A549 (cell line): ENCODE data around the gene SEMA3C. TPM values are rescaled to one million over a fixed set of nuclear protein-coding genes. Genes with fewer than 3 reads are reported as not detected.

Source experiments
- ATAC-seq, 2 experiments: fragments of 200-7000 bp in 1 of 2; fragments of >200 bp in 1 of 2; cut with Nextera tagmentation in 1 of 2; cut with Tn5 transposase in 1 of 2; 3 replicates each; pipeline versions ENCODE4 v1.8.0 to v1.9.1; 2018 to 2020; ENCODE audit warnings: mild to moderate bottlenecking in 1 of 2, moderate library complexity in 1 of 2
- CTCF ChIA-PET: fragments of 300-600 bp; sonication (Branson Sonifier 250); formaldehyde crosslinking; extraction: SDS; loops from one replicate; lab custom pipeline; 2021; ENCODE audit warnings: antibody characterized with exemption, inconsistent platforms; lab: Yijun Ruan, JAX
- POLR2A ChIA-PET: fragments of 350-600 bp; formaldehyde crosslinking; extraction: SDS; loops from one replicate; lab custom pipeline; 2021; ENCODE audit warnings: antibody characterized with exemption, inconsistent platforms; lab: Yijun Ruan, JAX
- DNase-seq, 2 experiments: peaks; one replicate each; pipeline versions ENCODE4 v3.0.0 to v3.0.0-alpha.2; 2011 to 2016; ENCODE audit warnings: low read depth in 1 of 2, low spot score in 1 of 2
- FAIRE-seq: peaks from 2 replicates; lab custom pipeline; 2011; peaks lifted over from hg19 to GRCh38; lab: Jason Lieb, UNC
- H3K27ac ChIP-seq, 2 experiments: fragments of >200 bp; sonication (Bioruptor Twin); formaldehyde crosslinking; 3 replicates each; pipeline ENCODE4 v1.5.1; 2016 to 2017
- H3K4me1 ChIP-seq: fragments of >200 bp; sonication (Bioruptor Twin); formaldehyde crosslinking; 3 replicates; pipeline ENCODE4 v1.6.1; 2016
- H3K4me2 ChIP-seq: fragments of >200 bp; sonication (Bioruptor Twin); formaldehyde crosslinking; 3 replicates; pipeline ENCODE4 v1.6.1; 2016
- H3K4me3 ChIP-seq: fragments of >200 bp; sonication (Bioruptor Twin); formaldehyde crosslinking; 3 replicates; pipeline ENCODE4 v1.5.1; 2016
- H3K9me3 ChIP-seq: fragments of >200 bp; sonication (Bioruptor Twin); formaldehyde crosslinking; 3 replicates; pipeline ENCODE4 v1.6.1; 2016
- CBX2 ChIP-seq: fragments of 200-600 bp; sonication (generic); IDR thresholded peaks from 2 replicates; pipeline ENCODE4 v1.6.1; 2016; ENCODE audit warnings: low read depth, mild to moderate bottlenecking, borderline replicate concordance
- CEBPB ChIP-seq, 2 experiments: fragments of >200 bp in 1 of 2; sonication (Bioruptor Twin) in 1 of 2; formaldehyde crosslinking in 1 of 2; IDR thresholded peaks; 2 replicates each; pipeline ENCODE4 v1.6.1; 2012 to 2016
- CTCF ChIP-seq: fragments of >200 bp; sonication (Bioruptor Twin); formaldehyde crosslinking; IDR thresholded peaks from 3 replicates; pipeline ENCODE4 v1.5.1; 2016
- EHMT2 ChIP-seq: fragments of 200-600 bp; sonication (generic); IDR thresholded peaks from 2 replicates; pipeline ENCODE4 v1.6.1; 2016; ENCODE audit warnings: antibody characterized with exemption, low read depth, mild to moderate bottlenecking, moderate library complexity
- ESRRA ChIP-seq: fragments of 150-350 bp; IDR thresholded peaks from 2 replicates; pipeline ENCODE4 v1.6.1; 2014; ENCODE audit warnings: mild to moderate bottlenecking, low read length, borderline replicate concordance
- FOXS1 ChIP-seq: fragments of 250-450 bp; sonication (Bioruptor Pico); IDR thresholded peaks from 2 replicates; pipeline ENCODE4 v1.5.0; 2020; ENCODE audit warnings: mild to moderate bottlenecking, moderate library complexity
- GATA3 ChIP-seq: IDR thresholded peaks from 2 replicates; pipeline ENCODE4 v1.6.1; 2012; ENCODE audit warnings: borderline replicate concordance
- HEYL ChIP-seq: fragments of 250-450 bp; sonication (Bioruptor Pico); IDR thresholded peaks from 2 replicates; pipeline ENCODE4 v1.8.0; 2021; ENCODE audit warnings: mild to moderate bottlenecking, moderate library complexity
- HOXB13 ChIP-seq: fragments of 250-450 bp; sonication (Bioruptor Pico); IDR thresholded peaks from 2 replicates; pipeline ENCODE4 v1.5.0; 2020; ENCODE audit warnings: low read depth, mild to moderate bottlenecking, moderate library complexity
- MAZ ChIP-seq: fragments of 150-350 bp; IDR thresholded peaks from 2 replicates; pipeline ENCODE4 v1.6.1; 2014; ENCODE audit warnings: antibody characterized with exemption, low read depth, low read length, borderline replicate concordance
- NPAS2 ChIP-seq: fragments of 250-450 bp; sonication (Bioruptor Pico); IDR thresholded peaks from 2 replicates; pipeline ENCODE4 v1.8.0; 2022; ENCODE audit warnings: mild to moderate bottlenecking, moderate library complexity, borderline replicate concordance
- RAD21 ChIP-seq, 2 experiments: fragments of >200 bp in 1 of 2; sonication (Bioruptor Twin) in 1 of 2; formaldehyde crosslinking in 1 of 2; IDR thresholded peaks in 1 of 2; conservative IDR thresholded peaks in 1 of 2; 2 replicates in 1 of 2; 3 replicates in 1 of 2; pipeline ENCODE4 v1.6.1; 2012 to 2018; ENCODE audit warnings: inconsistent platforms in 1 of 2
- RARB ChIP-seq: fragments of 250-450 bp; sonication (Bioruptor Pico); IDR thresholded peaks from 2 replicates; pipeline ENCODE4 v1.8.0; 2021; ENCODE audit warnings: mild to moderate bottlenecking, moderate library complexity
- RFX5 ChIP-seq: fragments of 450-650 bp; IDR thresholded peaks from 2 replicates; pipeline ENCODE4 v1.7.1; 2014; ENCODE audit warnings: antibody characterized with exemption, mild to moderate bottlenecking, moderate library complexity
- SMC3 ChIP-seq: fragments of >200 bp; sonication (Bioruptor Twin); formaldehyde crosslinking; IDR thresholded peaks from 3 replicates; pipeline ENCODE4 v1.6.1; 2018; ENCODE audit warnings: inconsistent platforms
- SREBF2 ChIP-seq: fragments of 450-650 bp; IDR thresholded peaks from 2 replicates; pipeline ENCODE4 v1.6.1; 2014; ENCODE audit warnings: mild to moderate bottlenecking, moderate library complexity
- ZFP36 ChIP-seq: fragments of 450-650 bp; IDR thresholded peaks from 2 replicates; pipeline ENCODE4 v1.6.1; 2014; ENCODE audit warnings: borderline replicate concordance; ENCODE audit not compliant: partially characterized antibody
- WGBS: methylation state at CpG from one replicate; pipeline ENCODE4 v1.1.6; 2017; ENCODE audit errors: missing lambda C conversion rate; 5-methylcytosine and 5-hydroxymethylcytosine counted together
- polyA plus RNA-seq, 4 experiments: library from polyadenylated mRNA; depleted of rRNA in 3 of 4; stranded (reverse); fragments of >200 nt; fragmentation: RNase III in 1 of 4; extraction: RNeasy Plus Mini Kit Qiagen cat#74134 plus additional on column Dnase treatment in 1 of 4; gene quantifications; 2 replicates in 3 of 4; 3 replicates in 1 of 4; pipeline ENCODE4 v1.2.3, GENCODE V29; 2011 to 2017
- TF ChIP-seq, protein P1 (sequence below): fragments of 250-450 bp; sonication (Bioruptor Pico); IDR thresholded peaks from 2 replicates; pipeline ENCODE4 v1.5.0; 2020; ENCODE audit warnings: low read depth, mild to moderate bottlenecking, moderate library complexity
- TF ChIP-seq, protein P2 (sequence below): fragments of 200-600 bp; sonication (generic); IDR thresholded peaks from 2 replicates; pipeline ENCODE4 v1.6.1; 2016; ENCODE audit warnings: antibody characterized with exemption, mild to moderate bottlenecking, moderate library complexity

The SEMA3C gene
- polyA plus RNA-seq, 2 of the 4 experiments (the other 2 are of a cell fraction), result 78.1 to 212 TPM

GRCh38 chr7:80923211-80923612 lies 4.4 kb upstream of the SEMA3C start:
- DNase-seq, result no peak
- Histone ChIP-seq H3K4me1 (peaks cover 31% of the 10 kb centered on the region), H3K27ac (peak overlapping the region; percentile 24 to 48; a peak in 4 of 6 replicates), H3K4me2 (0 out of 3 replicates have a peak overlapping the region, but pooled peaks have one; percentile 8), H3K4me3 (no peak overlapping the region), H3K9me3 (peaks cover 9% of the 10 kb centered on the region; the same call in 1 of the 3 replicates)
- 81% methylated on average over 4 of the region's 4 CpGs for WGBS
- ATAC-seq, result no peak
- POLR2A ChIA-PET, result no interaction called here
- FAIRE-seq, result no peak
- CTCF ChIA-PET, result interaction anchor here (0.6 to 5.6 kb wide), 3 partner anchors 17 to 532 kb away, joined by 3 to 63 read pairs (median 5); no protein-coding TSS in a partner anchor
- TF ChIP-seq MAZ, result no peak
- TF ChIP-seq HEYL (CRISPR knock-in tag), result no peak
- TF ChIP-seq RFX5, result no peak
- no peak for TF ChIP-seq CTCF
- TF ChIP-seq ZFP36, result no peak
- no peak for TF ChIP-seq CBX2
- TF ChIP-seq EHMT2, result no peak
- no peak for TF ChIP-seq GATA3
- TF ChIP-seq FOXS1 (CRISPR knock-in tag), result no peak
- TF ChIP-seq, protein P1, sequence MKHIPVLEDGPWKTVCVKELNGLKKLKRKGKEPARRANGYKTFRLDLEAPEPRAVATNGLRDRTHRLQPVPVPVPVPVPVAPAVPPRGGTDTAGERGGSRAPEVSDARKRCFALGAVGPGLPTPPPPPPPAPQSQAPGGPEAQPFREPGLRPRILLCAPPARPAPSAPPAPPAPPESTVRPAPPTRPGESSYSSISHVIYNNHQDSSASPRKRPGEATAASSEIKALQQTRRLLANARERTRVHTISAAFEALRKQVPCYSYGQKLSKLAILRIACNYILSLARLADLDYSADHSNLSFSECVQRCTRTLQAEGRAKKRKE (CRISPR knock-in tag), result no peak
- no peak for TF ChIP-seq ESRRA
- TF ChIP-seq SMC3, result no peak
- no peak for TF ChIP-seq RARB
- TF ChIP-seq SREBF2, result no peak
- no peak for TF ChIP-seq RAD21 (conservative IDR thresholded peaks at IDR 0.05 in 1 of 2, IDR thresholded peaks at IDR 0.05 in 1 of 2)
- TF ChIP-seq NPAS2 (CRISPR knock-in tag), result no peak
- TF ChIP-seq HOXB13 (CRISPR knock-in tag), result no peak

DNA sequence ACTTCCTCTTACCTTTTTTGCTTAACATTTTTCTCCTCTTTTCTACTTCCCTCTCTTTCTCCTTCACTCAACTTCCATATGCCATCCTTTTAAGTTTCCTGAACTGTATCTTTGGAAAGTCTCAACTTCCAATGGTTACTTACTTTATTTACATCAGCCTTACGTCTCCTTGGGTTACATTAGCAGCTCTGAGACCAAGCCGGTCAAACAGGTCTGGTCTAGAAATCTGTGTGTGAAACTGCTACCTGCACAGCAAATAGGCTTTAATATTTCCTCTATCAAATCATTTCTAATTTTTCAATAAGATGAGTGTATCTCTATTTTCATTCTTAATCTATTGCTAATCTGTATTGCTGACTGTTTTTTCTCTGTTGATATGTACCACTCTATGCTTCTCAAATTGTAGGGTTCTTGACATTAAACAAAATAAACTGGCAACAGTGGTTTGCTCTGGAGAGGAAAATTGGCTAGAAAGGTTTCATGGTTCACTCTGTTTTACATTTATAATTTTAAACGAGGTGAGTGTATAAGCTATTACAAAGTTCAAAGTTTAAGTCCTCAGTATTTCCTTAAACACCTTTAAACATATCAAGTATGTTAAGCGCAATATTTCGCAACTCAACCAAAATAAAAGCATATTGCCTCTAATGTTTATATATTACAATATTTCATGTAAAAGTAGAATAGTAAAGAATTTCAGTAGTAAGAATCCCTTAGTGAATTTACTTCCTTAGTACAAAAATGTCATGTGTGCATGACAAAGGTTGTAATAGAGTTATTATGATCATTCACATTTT lies 3.6 kb upstream of the SEMA3C start:
- Histone ChIP-seq H3K4me1 (peaks cover 31% of the 10 kb centered on the region), H3K4me2 (no peak overlapping the region), H3K27ac (peak overlapping the region; percentile 24 to 68; a peak in 4 of 6 replicates), H3K4me3 (no peak overlapping the region), H3K9me3 (peaks cover 9% of the 10 kb centered on the region; the same call in 1 of the 3 replicates)
- ChIA-PET POLR2A (no interaction called here), CTCF (interaction anchor here (1.6 to 5.6 kb wide), 4 partner anchors 18 to 548 kb away, joined by 3 to 63 read pairs (median 6); no protein-coding TSS in a partner anchor)
- TF ChIP-seq, protein P2, sequence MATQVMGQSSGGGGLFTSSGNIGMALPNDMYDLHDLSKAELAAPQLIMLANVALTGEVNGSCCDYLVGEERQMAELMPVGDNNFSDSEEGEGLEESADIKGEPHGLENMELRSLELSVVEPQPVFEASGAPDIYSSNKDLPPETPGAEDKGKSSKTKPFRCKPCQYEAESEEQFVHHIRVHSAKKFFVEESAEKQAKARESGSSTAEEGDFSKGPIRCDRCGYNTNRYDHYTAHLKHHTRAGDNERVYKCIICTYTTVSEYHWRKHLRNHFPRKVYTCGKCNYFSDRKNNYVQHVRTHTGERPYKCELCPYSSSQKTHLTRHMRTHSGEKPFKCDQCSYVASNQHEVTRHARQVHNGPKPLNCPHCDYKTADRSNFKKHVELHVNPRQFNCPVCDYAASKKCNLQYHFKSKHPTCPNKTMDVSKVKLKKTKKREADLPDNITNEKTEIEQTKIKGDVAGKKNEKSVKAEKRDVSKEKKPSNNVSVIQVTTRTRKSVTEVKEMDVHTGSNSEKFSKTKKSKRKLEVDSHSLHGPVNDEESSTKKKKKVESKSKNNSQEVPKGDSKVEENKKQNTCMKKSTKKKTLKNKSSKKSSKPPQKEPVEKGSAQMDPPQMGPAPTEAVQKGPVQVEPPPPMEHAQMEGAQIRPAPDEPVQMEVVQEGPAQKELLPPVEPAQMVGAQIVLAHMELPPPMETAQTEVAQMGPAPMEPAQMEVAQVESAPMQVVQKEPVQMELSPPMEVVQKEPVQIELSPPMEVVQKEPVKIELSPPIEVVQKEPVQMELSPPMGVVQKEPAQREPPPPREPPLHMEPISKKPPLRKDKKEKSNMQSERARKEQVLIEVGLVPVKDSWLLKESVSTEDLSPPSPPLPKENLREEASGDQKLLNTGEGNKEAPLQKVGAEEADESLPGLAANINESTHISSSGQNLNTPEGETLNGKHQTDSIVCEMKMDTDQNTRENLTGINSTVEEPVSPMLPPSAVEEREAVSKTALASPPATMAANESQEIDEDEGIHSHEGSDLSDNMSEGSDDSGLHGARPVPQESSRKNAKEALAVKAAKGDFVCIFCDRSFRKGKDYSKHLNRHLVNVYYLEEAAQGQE, result no peak
- TF ChIP-seq CEBPB (IDR thresholded peaks at IDR 0.05), result peak; percentile 47 to 78; a peak in 3 of 4 replicates
- ATAC-seq (no peak), DNase-seq (no peak), FAIRE-seq (peak; percentile 78)
- 81% methylated on average over 5 of the region's 5 CpGs for WGBS
